ENCODE results near the gene ADGRE1. TPM values are rescaled to one million over a fixed set of nuclear protein-coding genes. Genes with fewer than 3 reads are reported as not detected.

The ADGRE1 gene
- total RNA-seq, 2 experiments from 2014 or later = 1.2 to 1.6 TPM

DNA sequence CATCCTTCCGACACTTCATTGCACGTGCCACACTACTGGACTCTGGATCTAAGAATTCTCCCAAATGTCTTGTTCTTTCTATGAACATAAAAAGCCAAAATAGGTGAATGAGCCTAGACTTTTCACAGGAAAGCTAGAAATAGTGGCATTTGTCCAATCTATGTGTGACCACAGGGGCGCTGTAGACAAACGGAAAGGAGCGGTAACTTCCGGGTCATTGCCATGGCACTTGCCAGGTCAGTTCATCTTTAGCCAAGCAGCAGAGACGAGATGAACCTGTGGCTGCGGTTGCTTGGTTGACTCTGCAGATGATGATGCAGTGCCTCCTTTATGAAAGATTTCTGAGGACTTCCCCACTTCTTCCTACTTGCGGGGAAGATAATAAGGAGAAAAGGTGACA lies 65.6 kb downstream of the ADGRE1 start:
- DNase-seq = no peak
- no peaks in the 10 kb centered on the region for H3K27me3 Mint-ChIP-seq
- H3K4me3 Mint-ChIP-seq = no peak overlapping the region
- intact Hi-C loops (cut with micrococcal nuclease) = no loop called here
- TF ChIP-seq, protein P1, sequence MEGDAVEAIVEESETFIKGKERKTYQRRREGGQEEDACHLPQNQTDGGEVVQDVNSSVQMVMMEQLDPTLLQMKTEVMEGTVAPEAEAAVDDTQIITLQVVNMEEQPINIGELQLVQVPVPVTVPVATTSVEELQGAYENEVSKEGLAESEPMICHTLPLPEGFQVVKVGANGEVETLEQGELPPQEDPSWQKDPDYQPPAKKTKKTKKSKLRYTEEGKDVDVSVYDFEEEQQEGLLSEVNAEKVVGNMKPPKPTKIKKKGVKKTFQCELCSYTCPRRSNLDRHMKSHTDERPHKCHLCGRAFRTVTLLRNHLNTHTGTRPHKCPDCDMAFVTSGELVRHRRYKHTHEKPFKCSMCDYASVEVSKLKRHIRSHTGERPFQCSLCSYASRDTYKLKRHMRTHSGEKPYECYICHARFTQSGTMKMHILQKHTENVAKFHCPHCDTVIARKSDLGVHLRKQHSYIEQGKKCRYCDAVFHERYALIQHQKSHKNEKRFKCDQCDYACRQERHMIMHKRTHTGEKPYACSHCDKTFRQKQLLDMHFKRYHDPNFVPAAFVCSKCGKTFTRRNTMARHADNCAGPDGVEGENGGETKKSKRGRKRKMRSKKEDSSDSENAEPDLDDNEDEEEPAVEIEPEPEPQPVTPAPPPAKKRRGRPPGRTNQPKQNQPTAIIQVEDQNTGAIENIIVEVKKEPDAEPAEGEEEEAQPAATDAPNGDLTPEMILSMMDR (IDR thresholded peaks at IDR 0.05) = no peak
- no peaks in the 10 kb centered on the region for H3K9me3 Mint-ChIP-seq
- POLR2A ChIA-PET = no interaction called here
- no peak overlapping the region for H3K27ac Mint-ChIP-seq
- no peak for ATAC-seq
- no peaks in the 10 kb centered on the region for H3K36me3 Mint-ChIP-seq (ENCODE audit: low read depth)
- CTCF ChIA-PET = interaction anchor here (1.1 to 3.6 kb wide), 3 partner anchors 11 to 36 kb away, joined by 3 to 17 read pairs (median 3); no protein-coding TSS in a partner anchor
- peaks cover 4% of the 10 kb centered on the region for H3K4me1 Mint-ChIP-seq (ENCODE audit: low read depth)

- H3K36me3 Mint-ChIP-seq (ENCODE audit: low read depth) = no peaks in the 10 kb centered on the region
- POLR2A ChIA-PET = no interaction called here
- CTCF ChIA-PET = interaction anchor here (3.6 kb wide), 1 partner anchor 9 kb away, joined by 17 read pairs; no protein-coding TSS in a partner anchor
- DNase-seq (no peak), ATAC-seq (no peak)
- TF ChIP-seq, protein P1 (IDR thresholded peaks at IDR 0.05) = no peak
- no peaks in the 10 kb centered on the region for H3K9me3 Mint-ChIP-seq
- peaks cover 1% of the 10 kb centered on the region for H3K27me3 Mint-ChIP-seq
- intact Hi-C loops (cut with micrococcal nuclease) = no loop called here
- no peaks in the 10 kb centered on the region for H3K4me1 Mint-ChIP-seq (ENCODE audit: low read depth)
- H3K4me3 Mint-ChIP-seq = no peak overlapping the region
- H3K27ac Mint-ChIP-seq = no peak overlapping the region
Measured at GRCh38 chr19:6955082-6955481, 67.7 kb downstream of the ADGRE1 start.

DNA sequence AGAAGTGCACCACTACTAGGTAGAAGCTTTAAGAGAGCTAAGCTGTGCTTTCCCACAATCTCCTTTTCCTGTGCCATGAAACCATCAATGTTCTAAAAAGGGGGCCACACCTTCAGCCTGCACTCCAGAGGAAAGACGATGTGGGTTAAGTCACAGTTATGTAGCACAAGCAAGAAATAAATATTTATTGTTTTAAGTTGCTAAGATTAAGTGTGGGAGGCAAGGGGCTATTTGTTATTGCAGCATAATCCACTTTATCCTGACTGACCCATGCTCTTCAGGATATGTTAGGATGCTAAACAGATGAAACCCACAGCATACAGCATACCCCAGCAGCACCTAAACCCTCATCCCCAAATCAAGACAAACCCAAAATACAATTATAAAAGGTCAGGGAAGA lies 69.2 kb downstream of the ADGRE1 start:
- DNase-seq (no peak), ATAC-seq (no peak)
- Mint-ChIP-seq H3K4me3 (no peak overlapping the region), H3K27ac (no peak overlapping the region), H3K27me3 (peaks cover 1% of the 10 kb centered on the region), H3K4me1 (ENCODE audit: low read depth) (no peaks in the 10 kb centered on the region), H3K9me3 (no peaks in the 10 kb centered on the region), H3K36me3 (ENCODE audit: low read depth) (no peaks in the 10 kb centered on the region)
- intact Hi-C loops (cut with micrococcal nuclease) = no loop called here
- ChIA-PET POLR2A (no interaction called here), CTCF (no interaction called here)
- TF ChIP-seq, protein P1 (IDR thresholded peaks at IDR 0.05) = no peak

GRCh38 chr19:6958791-6959190 lies 71.4 kb downstream of the ADGRE1 start:
- TF ChIP-seq, protein P1 (IDR thresholded peaks at IDR 0.05) = no peak
- Mint-ChIP-seq H3K27me3 (peaks cover 1% of the 10 kb centered on the region), H3K9me3 (peaks cover 2% of the 10 kb centered on the region), H3K27ac (no peak overlapping the region), H3K4me1 (ENCODE audit: low read depth) (no peaks in the 10 kb centered on the region), H3K4me3 (no peak overlapping the region), H3K36me3 (ENCODE audit: low read depth) (no peaks in the 10 kb centered on the region)
- ATAC-seq (no peak), DNase-seq (no peak)
- intact Hi-C loops (cut with micrococcal nuclease) = no loop called here
- POLR2A ChIA-PET = no interaction called here
- CTCF ChIA-PET = no interaction called here

GRCh38 chr19:6963244-6963852 lies 76.0 kb downstream of the ADGRE1 start:
- Mint-ChIP-seq H3K36me3 (ENCODE audit: low read depth) (no peaks in the 10 kb centered on the region), H3K9me3 (peaks cover 2% of the 10 kb centered on the region), H3K4me1 (ENCODE audit: low read depth) (no peaks in the 10 kb centered on the region), H3K27me3 (peaks cover 1% of the 10 kb centered on the region), H3K27ac (no peak overlapping the region), H3K4me3 (no peak overlapping the region)
- ChIA-PET POLR2A (no interaction called here), CTCF (interaction anchor here (1.0 to 2.8 kb wide), 14 partner anchors 9 to 100 kb away, joined by 3 to 24 read pairs (median 4); no protein-coding TSS in a partner anchor)
- no peak for ATAC-seq
- intact Hi-C loops (cut with micrococcal nuclease) = no loop called here
- DNase-seq = no peak
- TF ChIP-seq, protein P1 (IDR thresholded peaks at IDR 0.05) = no peak

All from activated CD8-positive, alpha-beta T cell treated with anti-CD3 and anti-CD28 coated beads for 36 hours (primary cell).